HepG2 (cell line): Measurements from ENCODE around the gene IQCH. TPM values are rescaled to one million over a fixed set of nuclear protein-coding genes. Genes with fewer than 3 reads are reported as not detected.

ENCODE experiments used
- ATAC-seq: fragments of 200-7000 bp; cut with Tn5 transposase; 3 replicates; pipeline ENCODE4 v1.9.1; 2020; ENCODE audit warnings: mild to moderate bottlenecking, moderate library complexity
- BruUV-seq: library from RNA; stranded (reverse); fragments of 400-500 nt; replicated peaks from 2 replicates; lab custom pipeline; 2021; lab: Mats Ljungman, UMichigan
- CTCF ChIA-PET: fragments of 300-600 bp; formaldehyde crosslinking; extraction: SDS; loops from one replicate; lab custom pipeline; 2021; ENCODE audit warnings: low total read pairs, inconsistent platforms, low intra/inter-chr PET ratio; lab: Yijun Ruan, JAX
- POLR2A ChIA-PET: fragments of 350-600 bp; sonication (Branson Sonifier 250); formaldehyde crosslinking; loops from one replicate; lab custom pipeline; 2020; ENCODE audit warnings: antibody characterized with exemption, inconsistent platforms; lab: Yijun Ruan, JAX
- DNase-seq: peaks from one replicate; pipeline ENCODE4 v3.0.0-alpha.2; 2015; ENCODE audit warnings: low spot score
- FAIRE-seq: peaks from 3 replicates; lab custom pipeline; 2011; peaks lifted over from hg19 to GRCh38; lab: Jason Lieb, UNC
- H2AFZ ChIP-seq: one replicate; pipeline ENCODE4 v1.6.1; 2011; ENCODE audit warnings: low read length, inconsistent platforms
- H3K27ac ChIP-seq: fragments of 300-600 bp; 3 replicates; pipeline ENCODE4 v1.8.0; 2011; ENCODE audit warnings: mixed run types, mild to moderate bottlenecking, mixed read lengths, low read length, inconsistent platforms; ENCODE audit not compliant: insufficient read depth; ENCODE audit errors: extremely low read length
- H3K27me3 ChIP-seq, 2 experiments: fragments of 200-600 bp in 1 of 2; 2 replicates in 1 of 2; 3 replicates in 1 of 2; pipeline versions ENCODE4 v1.6.0 to v1.8.0; 2011; ENCODE audit warnings: low read length in 2 of 2, mild to moderate bottlenecking in 2 of 2, moderate library complexity in 2 of 2, inconsistent platforms in 1 of 2; ENCODE audit not compliant: insufficient read depth in 2 of 2, control insufficient read depth in 1 of 2
- H3K36me3 ChIP-seq, 2 experiments: fragments of 200-600 bp in 1 of 2; replicated peaks in 1 of 2; 2 replicates in 1 of 2; 3 replicates in 1 of 2; pipeline versions ENCODE4 v1.5.1 to v1.8.0; 2011; ENCODE audit warnings: low read length in 2 of 2, inconsistent platforms in 1 of 2; ENCODE audit not compliant: insufficient read depth in 2 of 2, control insufficient read depth in 1 of 2
- H3K4me1 ChIP-seq: 2 replicates; pipeline ENCODE4 v1.5.1; 2012; ENCODE audit warnings: low read length, inconsistent platforms; ENCODE audit not compliant: insufficient read depth
- H3K4me2 ChIP-seq: 2 replicates; pipeline ENCODE4 v1.6.0; 2011; ENCODE audit warnings: low read depth, low read length, inconsistent platforms
- H3K4me3 ChIP-seq, 3 experiments: fragments of 200-600 bp in 1 of 3; sonication (generic), shearing (Covaris generic) in 1 of 3; replicated peaks in 1 of 3; 2 replicates each; pipeline ENCODE4 v1.5.1; 2011 to 2016; ENCODE audit warnings: low read length in 3 of 3, inconsistent platforms in 2 of 3, low read depth in 2 of 3, mild to moderate bottlenecking in 2 of 3, control low read depth in 1 of 3, mixed read lengths in 1 of 3; ENCODE audit not compliant: insufficient read depth in 1 of 3
- H3K79me2 ChIP-seq: one replicate; pipeline ENCODE4 v1.6.1; 2011; ENCODE audit warnings: low read length, inconsistent platforms; ENCODE audit not compliant: insufficient read depth
- H3K9ac ChIP-seq: 2 replicates; pipeline ENCODE4 v1.6.0; 2011; ENCODE audit warnings: mild to moderate bottlenecking, low read depth, low read length, inconsistent platforms; ENCODE audit not compliant: insufficient read depth
- H3K9me3 ChIP-seq: 2 replicates; pipeline ENCODE4 v1.5.1; 2012; ENCODE audit warnings: mild to moderate bottlenecking, low read length
- H4K20me1 ChIP-seq: 2 replicates; pipeline ENCODE4 v1.6.0; 2011; ENCODE audit warnings: inconsistent platforms, mild to moderate bottlenecking, low read length, moderate library complexity; ENCODE audit not compliant: insufficient read depth
- ATF7 ChIP-seq, 2 experiments: fragments of 450-650 bp in 1 of 2; sonication (generic) in 1 of 2; formaldehyde crosslinking in 1 of 2; IDR thresholded peaks; 2 replicates each; pipeline versions ENCODE4 v1.4.0 to v1.6.1; 2016 to 2020; ENCODE audit warnings: antibody characterized with exemption in 1 of 2, mild to moderate bottlenecking in 1 of 2, missing genetic modification reagents in 1 of 2
- CAMTA2 ChIP-seq: sonication (generic); formaldehyde crosslinking; IDR thresholded peaks from 2 replicates; pipeline ENCODE4 v1.4.0; 2020; ENCODE audit warnings: mild to moderate bottlenecking, missing genetic modification reagents, borderline replicate concordance
- CEBPG ChIP-seq: IDR thresholded peaks from 2 replicates; pipeline ENCODE4 v1.6.1; 2016
- DMAP1 ChIP-seq: IDR thresholded peaks from 2 replicates; pipeline ENCODE4 v1.6.1; 2016
- HOXA5 ChIP-seq: sonication (generic); formaldehyde crosslinking; IDR thresholded peaks from 2 replicates; pipeline ENCODE4 v1.4.0; 2020; ENCODE audit warnings: missing genetic modification reagents
- PRPF4 ChIP-seq: fragments of 200-400 bp; formaldehyde crosslinking; IDR thresholded peaks from 2 replicates; pipeline ENCODE4 v1.6.1; 2016; ENCODE audit warnings: low read length, low read depth; ENCODE audit not compliant: poor library complexity, severe bottlenecking
- SOX6 ChIP-seq, 2 experiments: fragments of 450-650 bp in 1 of 2; sonication (generic) in 1 of 2; formaldehyde crosslinking in 1 of 2; IDR thresholded peaks; 2 replicates each; pipeline versions ENCODE4 v1.4.0 to v1.6.1; 2017 to 2020; ENCODE audit warnings: antibody characterized with exemption in 1 of 2, mild to moderate bottlenecking in 1 of 2, missing genetic modification reagents in 1 of 2
- SYNCRIP ChIP-seq: fragments of 200-400 bp; formaldehyde crosslinking; IDR thresholded peaks from 2 replicates; pipeline ENCODE4 v1.6.1; 2018; ENCODE audit warnings: mild to moderate bottlenecking, low read depth, low read length; ENCODE audit not compliant: insufficient read depth
- ZFP36L1 ChIP-seq: sonication (generic); formaldehyde crosslinking; IDR thresholded peaks from 2 replicates; pipeline ENCODE4 v1.8.0; 2022; ENCODE audit warnings: mild to moderate bottlenecking, missing genetic modification reagents, moderate library complexity
- ZNF670 ChIP-seq: sonication (generic); formaldehyde crosslinking; IDR thresholded peaks from 2 replicates; pipeline ENCODE4 v1.8.0; 2022; ENCODE audit warnings: mild to moderate bottlenecking, missing genetic modification reagents, borderline replicate concordance
- ZNF7 ChIP-seq: IDR thresholded peaks from 2 replicates; pipeline ENCODE4 v1.6.1; 2016; ENCODE audit warnings: missing biosample characterization, missing genetic modification reagents
- ZNF709 ChIP-seq: sonication (generic); formaldehyde crosslinking; IDR thresholded peaks from 2 replicates; pipeline ENCODE4 v1.5.0; 2020; ENCODE audit warnings: mild to moderate bottlenecking, missing genetic modification reagents
- ZNF724P ChIP-seq: sonication (generic); formaldehyde crosslinking; IDR thresholded peaks from 2 replicates; pipeline ENCODE4 v1.8.0; 2022; ENCODE audit warnings: missing genetic modification reagents, borderline replicate concordance
- ZNF781 ChIP-seq: sonication (generic); formaldehyde crosslinking; IDR thresholded peaks from 2 replicates; pipeline ENCODE4 v1.5.1; 2020; ENCODE audit warnings: borderline replicate concordance, mild to moderate bottlenecking, missing genetic modification reagents; ENCODE audit errors: not compliant biosample characterization
- in situ Hi-C: cut with HindIII; loops from 2 replicates; pipeline ENCODE4 v1.10.0; 2017; ENCODE audit warnings: low pct_unique_long_range_greater_than_20kb; ENCODE audit not compliant: extremely low pct_ligation_motif_present
- intact Hi-C: fragments of 100-400 bp; cut with micrococcal nuclease; formaldehyde crosslinking; loops from one replicate; pipeline ENCODE4 v1.10.0; 2022; ENCODE audit not compliant: unreplicated experiment
- polyA plus RNA-seq, 8 experiments: library from polyadenylated mRNA; depleted of rRNA in 3 of 8; stranded (reverse) in 7 of 8; unstranded in 1 of 8; fragments of >200 nt; fragmentation: Illumina TruSeq in 4 of 8; extraction: Trizol in 4 of 8; gene quantifications; 2 replicates each; pipeline versions ENCODE4 v1.2.1 to v1.2.3, GENCODE V29; 2011 to 2016; ENCODE audit warnings: low read depth in 4 of 8, missing spikeins in 1 of 8, mixed read lengths in 1 of 8; ENCODE audit not compliant: insufficient read depth in 1 of 8
- total RNA-seq, 5 experiments: library from RNA; depleted of rRNA; stranded (reverse); fragments of >200 nt; fragmentation: Illumina TruSeq; extraction: Trizol; gene quantifications; 2 replicates each; pipeline ENCODE4 v1.2.3, GENCODE V29; 2016; ENCODE audit warnings: low read depth in 1 of 5
- TF ChIP-seq, protein P1 (sequence below): sonication (generic); formaldehyde crosslinking; IDR thresholded peaks from 2 replicates; pipeline ENCODE4 v1.5.0; 2020; ENCODE audit warnings: missing genetic modification reagents, mild to moderate bottlenecking, borderline replicate concordance
- TF ChIP-seq, protein P2 (sequence below): sonication (generic); formaldehyde crosslinking; IDR thresholded peaks from 2 replicates; pipeline ENCODE4 v1.4.0; 2020; ENCODE audit warnings: missing genetic modification reagents

The IQCH gene
- total and polyA plus RNA-seq, 2 of the 13 experiments (the other 11 are each of a cell fraction or from before 2014, with no cell fraction given), result 0.16 to 0.55 TPM

- Histone ChIP-seq H3K27me3 (no peaks in the 10 kb centered on the region), H2AFZ (no peak overlapping the region), H3K4me2 (no peak overlapping the region), H4K20me1 (no peaks in the 10 kb centered on the region), H3K9ac (no peak overlapping the region), H3K9me3 (no peaks in the 10 kb centered on the region), H3K4me1 (peaks cover 3% of the 10 kb centered on the region), H3K36me3 (no peaks in the 10 kb centered on the region), H3K27ac (no peak overlapping the region), H3K4me3 (no peak overlapping the region), H3K79me2 (no peaks in the 10 kb centered on the region)
- ChIA-PET CTCF (no interaction called here), POLR2A (no interaction called here)
- FAIRE-seq (no peak), DNase-seq (no peak), ATAC-seq (no peak)
- in situ Hi-C loops (no loop called here), intact Hi-C loops (no loop called here)
- no peak for TF ChIP-seq ZNF7 (CRISPR knock-in tag)
- no peak for TF ChIP-seq ZNF724P (CRISPR knock-in tag)
- TF ChIP-seq, protein P1, sequence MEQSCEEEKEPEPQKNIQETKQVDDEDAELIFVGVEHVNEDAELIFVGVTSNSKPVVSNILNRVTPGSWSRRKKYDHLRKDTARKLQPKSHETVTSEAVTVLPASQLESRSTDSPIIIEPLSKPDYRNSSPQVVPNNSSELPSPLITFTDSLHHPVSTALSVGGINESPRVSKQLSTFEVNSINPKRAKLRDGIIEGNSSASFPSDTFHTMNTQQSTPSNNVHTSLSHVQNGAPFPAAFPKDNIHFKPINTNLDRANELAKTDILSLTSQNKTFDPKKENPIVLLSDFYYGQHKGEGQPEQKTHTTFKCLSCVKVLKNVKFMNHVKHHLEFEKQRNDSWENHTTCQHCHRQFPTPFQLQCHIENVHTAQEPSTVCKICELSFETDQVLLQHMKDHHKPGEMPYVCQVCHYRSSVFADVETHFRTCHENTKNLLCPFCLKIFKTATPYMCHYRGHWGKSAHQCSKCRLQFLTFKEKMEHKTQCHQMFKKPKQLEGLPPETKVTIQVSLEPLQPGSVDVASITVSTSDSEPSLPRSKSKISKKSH, result no peak
- TF ChIP-seq CAMTA2 (CRISPR knock-in tag), result no peak
- TF ChIP-seq ZFP36L1 (CRISPR knock-in tag), result no peak
- no peak for TF ChIP-seq ZNF781 (CRISPR knock-in tag)
- no peak for TF ChIP-seq SYNCRIP
- no peak for TF ChIP-seq ATF7 (IDR thresholded peaks at IDR 0.05)
- TF ChIP-seq ATF7 (CRISPR knock-in tag; IDR thresholded peaks at IDR 0.05), result no peak
- no peak for TF ChIP-seq PRPF4
- no peak for TF ChIP-seq CEBPG (CRISPR knock-in tag)
- TF ChIP-seq, protein P2, sequence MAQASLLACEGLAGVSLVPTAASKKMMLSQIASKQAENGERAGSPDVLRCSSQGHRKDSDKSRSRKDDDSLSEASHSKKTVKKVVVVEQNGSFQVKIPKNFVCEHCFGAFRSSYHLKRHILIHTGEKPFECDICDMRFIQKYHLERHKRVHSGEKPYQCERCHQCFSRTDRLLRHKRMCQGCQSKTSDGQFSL (CRISPR knock-in tag), result no peak
- no peak for TF ChIP-seq ZNF670 (CRISPR knock-in tag)
- no peak for TF ChIP-seq SOX6 (IDR thresholded peaks at IDR 0.05)
- TF ChIP-seq SOX6 (CRISPR knock-in tag; IDR thresholded peaks at IDR 0.05), result no peak
- no peak for TF ChIP-seq ZNF709 (CRISPR knock-in tag)
- no peak for TF ChIP-seq DMAP1 (CRISPR knock-in tag)
- TF ChIP-seq HOXA5 (CRISPR knock-in tag), result no peak
- no TSS peak for BruUV-seq
Measured at GRCh38 chr15:67411486-67411885, 156.9 kb downstream of the IQCH start.
